OCI-LY7 (cell line): ENCODE data around the gene TMBIM1. TPM values are rescaled to one million over a fixed set of nuclear protein-coding genes. Genes with fewer than 3 reads are reported as not detected.
A peak's percentile ranks its signal among the peaks of the same experiment; 100 is the strongest.

Experiments used
- BruUV-seq: library from RNA; stranded (reverse); fragments of 400-500 nt; replicated peaks from 2 replicates; lab custom pipeline; 2021; lab: Mats Ljungman, UMichigan
- CTCF ChIA-PET: fragments of 300-600 bp; sonication (Branson Sonifier 250); formaldehyde crosslinking; loops from one replicate; lab custom pipeline; 2022; ENCODE audit warnings: antibody characterized with exemption; ENCODE audit not compliant: unreplicated experiment; lab: Charles Lee
- POLR2A ChIA-PET: fragments of 300-600 bp; sonication (Branson Sonifier 250); formaldehyde crosslinking; loops from one replicate; lab custom pipeline; 2022; ENCODE audit warnings: antibody characterized with exemption; lab: Charles Lee
- DNase-seq: peaks from one replicate; pipeline ENCODE4 v3.0.0-alpha.2; 2015; ENCODE audit warnings: low spot score
- H2AFZ ChIP-seq: fragments of 200-600 bp; sonication (generic), shearing (Covaris generic); 2 replicates; pipeline ENCODE4 v1.6.1; 2014; ENCODE audit warnings: mild to moderate bottlenecking, antibody characterized with exemption, low read length, moderate library complexity
- H3K27ac ChIP-seq: fragments of 200-600 bp; sonication (generic); 2 replicates; pipeline ENCODE4 v1.5.1; 2014; ENCODE audit warnings: mixed run types, low read depth, mild to moderate bottlenecking, moderate library complexity, low read length, inconsistent platforms; ENCODE audit not compliant: poor library complexity, severe bottlenecking
- H3K36me3 ChIP-seq: fragments of 200-600 bp; sonication (generic); 2 replicates; pipeline ENCODE4 v1.6.1; 2014; ENCODE audit warnings: mild to moderate bottlenecking, antibody characterized with exemption, low read length, moderate library complexity, mixed read lengths; ENCODE audit not compliant: insufficient read depth
- H3K4me1 ChIP-seq: fragments of 200-600 bp; sonication (generic); 2 replicates; pipeline ENCODE4 v1.5.1; 2014; ENCODE audit warnings: mild to moderate bottlenecking, low read length; ENCODE audit not compliant: insufficient read depth, poor library complexity, severe bottlenecking
- H3K4me2 ChIP-seq: fragments of 200-600 bp; sonication (generic); 2 replicates; pipeline ENCODE4 v1.6.1; 2014; ENCODE audit warnings: mild to moderate bottlenecking, low read length
- H3K4me3 ChIP-seq: fragments of 200-600 bp; sonication (generic); 2 replicates; pipeline ENCODE4 v1.5.1; 2014; ENCODE audit warnings: mild to moderate bottlenecking, low read depth, low read length; ENCODE audit not compliant: poor library complexity, severe bottlenecking
- H3K79me2 ChIP-seq: fragments of 200-600 bp; sonication (generic); 2 replicates; pipeline ENCODE4 v1.6.1; 2016; ENCODE audit warnings: low read depth, mild to moderate bottlenecking, low read length, moderate library complexity, mixed read lengths; ENCODE audit not compliant: insufficient read depth
- H3K9me2 ChIP-seq: fragments of 200-600 bp; sonication (generic); 2 replicates; pipeline ENCODE4 v1.6.1; 2016; ENCODE audit warnings: mild to moderate bottlenecking, low read length, mixed read lengths; ENCODE audit not compliant: insufficient read depth
- H3K9me3 ChIP-seq: fragments of 200-600 bp; sonication (generic); 2 replicates; pipeline ENCODE4 v1.6.1; 2014; ENCODE audit warnings: mild to moderate bottlenecking, mixed run types, low read length, mixed read lengths
- H4K20me1 ChIP-seq: fragments of 200-600 bp; sonication (generic); 2 replicates; pipeline ENCODE4 v1.6.1; 2014; ENCODE audit warnings: mild to moderate bottlenecking, antibody characterized with exemption, low read length, moderate library complexity, mixed read lengths; ENCODE audit not compliant: insufficient read depth
- EZH2phosphoT487 ChIP-seq: fragments of 200-600 bp; sonication (generic); IDR thresholded peaks from 2 replicates; pipeline ENCODE4 v1.6.1; 2018; ENCODE audit warnings: low read depth, borderline replicate concordance, mild to moderate bottlenecking, mixed run types, antibody characterized with exemption, low read length, moderate library complexity, mixed read lengths
- intact Hi-C: fragments of 100-400 bp; cut with micrococcal nuclease; formaldehyde crosslinking; loops from one replicate; pipeline ENCODE4 v1.10.0; 2022; ENCODE audit not compliant: unreplicated experiment
- total RNA-seq, 2 experiments: library from RNA; depleted of rRNA in 1 of 2; stranded (reverse); fragments of >200 nt in 1 of 2; shearing (Covaris generic) in 1 of 2; gene quantifications; 2 replicates each; pipeline ENCODE4 v1.2.3, GENCODE V29; 2014 to 2022
- TF ChIP-seq, protein P1 (sequence below): fragments of 200-600 bp; sonication (generic); conservative IDR thresholded peaks from 2 replicates; pipeline ENCODE4 v1.5.1; 2014; ENCODE audit warnings: mild to moderate bottlenecking, antibody characterized with exemption, low read length, moderate library complexity, mixed read lengths

Gene TMBIM1
- total RNA-seq, 2 experiments from 2014 or later = 27.6 to 30.3 TPM

DNA sequence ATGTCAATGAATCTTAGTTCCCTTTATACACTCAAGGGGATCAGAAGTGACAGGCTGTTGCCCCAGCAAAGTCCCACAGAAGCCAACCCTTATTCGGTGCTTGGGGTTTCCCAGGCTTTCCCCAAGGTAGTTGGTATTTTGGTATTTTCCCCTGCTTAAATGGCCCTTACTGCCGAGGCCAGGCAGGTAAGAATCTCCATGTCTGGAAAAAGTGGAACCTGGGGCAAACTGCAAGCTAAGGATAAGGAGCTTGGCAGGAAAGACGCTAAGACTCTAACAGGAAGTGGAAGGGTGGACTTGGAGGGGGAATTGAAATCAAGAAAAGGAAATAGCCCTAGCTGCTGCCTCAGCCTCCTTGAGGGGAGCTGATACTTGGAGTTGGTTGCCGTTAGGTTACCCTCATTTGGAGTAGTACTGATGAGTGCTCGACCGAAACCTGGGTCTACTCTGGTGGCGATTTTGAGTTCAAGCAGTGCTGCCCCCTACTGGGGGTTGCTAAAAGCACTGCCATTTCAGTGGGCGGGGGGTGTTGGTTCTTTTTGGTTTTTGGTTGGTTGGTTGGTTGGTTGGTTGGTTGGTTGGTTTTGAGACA is 34.8 kb downstream of the TMBIM1 start:
- TSS peak; percentile 46 for BruUV-seq
- Histone ChIP-seq H3K4me2 (peak overlapping the region; percentile 33), H3K27ac (peak overlapping the region; percentile 71), H3K36me3 (peaks cover 45% of the 10 kb centered on the region), H3K9me2 (no peaks in the 10 kb centered on the region), H4K20me1 (no peaks in the 10 kb centered on the region), H3K4me1 (peaks cover 46% of the 10 kb centered on the region), H2AFZ (no peak overlapping the region), H3K9me3 (no peaks in the 10 kb centered on the region), H3K4me3 (no peak overlapping the region), H3K79me2 (no peaks in the 10 kb centered on the region)
- intact Hi-C loops = loop anchor here (1.0 to 2.0 kb wide), 3 partner anchors 39 to 89 kb away; no protein-coding TSS in a partner anchor
- no peak for TF ChIP-seq EZH2phosphoT487
- TF ChIP-seq, protein P1, sequence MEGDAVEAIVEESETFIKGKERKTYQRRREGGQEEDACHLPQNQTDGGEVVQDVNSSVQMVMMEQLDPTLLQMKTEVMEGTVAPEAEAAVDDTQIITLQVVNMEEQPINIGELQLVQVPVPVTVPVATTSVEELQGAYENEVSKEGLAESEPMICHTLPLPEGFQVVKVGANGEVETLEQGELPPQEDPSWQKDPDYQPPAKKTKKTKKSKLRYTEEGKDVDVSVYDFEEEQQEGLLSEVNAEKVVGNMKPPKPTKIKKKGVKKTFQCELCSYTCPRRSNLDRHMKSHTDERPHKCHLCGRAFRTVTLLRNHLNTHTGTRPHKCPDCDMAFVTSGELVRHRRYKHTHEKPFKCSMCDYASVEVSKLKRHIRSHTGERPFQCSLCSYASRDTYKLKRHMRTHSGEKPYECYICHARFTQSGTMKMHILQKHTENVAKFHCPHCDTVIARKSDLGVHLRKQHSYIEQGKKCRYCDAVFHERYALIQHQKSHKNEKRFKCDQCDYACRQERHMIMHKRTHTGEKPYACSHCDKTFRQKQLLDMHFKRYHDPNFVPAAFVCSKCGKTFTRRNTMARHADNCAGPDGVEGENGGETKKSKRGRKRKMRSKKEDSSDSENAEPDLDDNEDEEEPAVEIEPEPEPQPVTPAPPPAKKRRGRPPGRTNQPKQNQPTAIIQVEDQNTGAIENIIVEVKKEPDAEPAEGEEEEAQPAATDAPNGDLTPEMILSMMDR = peak; percentile 81
- CTCF ChIA-PET = interaction anchor here (1.0 to 1.4 kb wide), 2 partner anchors 27 to 30 kb away, joined by 3 to 5 read pairs; no protein-coding TSS in a partner anchor
- DNase-seq = peak; percentile 84
- POLR2A ChIA-PET = interaction anchor here (0.6 to 1.1 kb wide), 5 partner anchors 10 to 464 kb away, joined by 3 to 8 read pairs (median 4); no protein-coding TSS in a partner anchor

- Histone ChIP-seq H3K4me1 (peaks cover 42% of the 10 kb centered on the region), H3K27ac (peak overlapping the region; percentile 71), H3K4me3 (no peak overlapping the region), H3K79me2 (no peaks in the 10 kb centered on the region), H3K4me2 (no peak overlapping the region), H3K9me3 (no peaks in the 10 kb centered on the region), H3K36me3 (peaks cover 52% of the 10 kb centered on the region), H4K20me1 (no peaks in the 10 kb centered on the region), H3K9me2 (no peaks in the 10 kb centered on the region), H2AFZ (no peak overlapping the region)
- TF ChIP-seq, protein P1 = no peak
- no peak for TF ChIP-seq EZH2phosphoT487
- POLR2A ChIA-PET = interaction anchor here (0.6 to 1.1 kb wide), 3 partner anchors 9 to 111 kb away, joined by 3 to 4 read pairs (median 3); no protein-coding TSS in a partner anchor
- CTCF ChIA-PET = interaction anchor here (1.3 to 1.4 kb wide), 2 partner anchors 30 to 41 kb away, joined by 5 read pairs; no protein-coding TSS in a partner anchor
- intact Hi-C loops = loop anchor here (1.0 to 2.0 kb wide), 3 partner anchors 38 to 88 kb away; no protein-coding TSS in a partner anchor
- no TSS peak for BruUV-seq
- DNase-seq = no peak
Observed at GRCh38 chr2:218256612-218257350, 35.5 kb downstream of the TMBIM1 start.
